Adipocyte (in vitro differentiated cells): ENCODE measurements around the gene TLR1.

ENCODE experiments used
- DNase-seq: peaks from one replicate; pipeline ENCODE4 v3.0.0-alpha.2; 2015; ENCODE audit warnings: low read depth
- H3K27me3 ChIP-seq: replicated peaks from 2 replicates; pipeline ENCODE4 v1.7.0; 2013; ENCODE audit warnings: mild to moderate bottlenecking, low read length, moderate library complexity; ENCODE audit not compliant: control insufficient read depth, insufficient read depth
- H3K36me3 ChIP-seq: 2 replicates; pipeline ENCODE4 v1.7.0; 2013; ENCODE audit warnings: low read length, mild to moderate bottlenecking, moderate library complexity; ENCODE audit not compliant: control insufficient read depth, insufficient read depth, severe bottlenecking
- H3K4me1 ChIP-seq: 2 replicates; pipeline ENCODE4 v1.7.0; 2013; ENCODE audit warnings: mild to moderate bottlenecking, low read length, moderate library complexity; ENCODE audit not compliant: control insufficient read depth, insufficient read depth
- H3K4me3 ChIP-seq: 2 replicates; pipeline ENCODE4 v1.7.0; 2013; ENCODE audit warnings: mild to moderate bottlenecking, low read length, moderate library complexity
- H3K9ac ChIP-seq: 2 replicates; pipeline ENCODE4 v1.7.0; 2013; ENCODE audit warnings: mild to moderate bottlenecking, low read length, moderate library complexity
- H3K9me3 ChIP-seq: 2 replicates; pipeline ENCODE4 v1.7.0; 2013; ENCODE audit warnings: mild to moderate bottlenecking, low read length, moderate library complexity; ENCODE audit not compliant: control insufficient read depth

Gene TLR1

GRCh38 chr4:38804654-38805295 lies at the start of gene TLR1:
TSS of gene TLR1 (minus strand) at chr4:38804791. CDS start at chr4:38798831, 5,960 bp downstream.
- peak; percentile 81 for DNase-seq
- H3K9me3 ChIP-seq, result no peaks in the 10 kb centered on the region

GRCh38 chr4:38846015-38846414 lies 41.4 kb upstream of the TLR1 start:
- Histone ChIP-seq H3K4me1 (no peaks in the 10 kb centered on the region), H3K36me3 (no peaks in the 10 kb centered on the region), H3K27me3 (no peaks in the 10 kb centered on the region), H3K9ac (no peak overlapping the region), H3K9me3 (no peaks in the 10 kb centered on the region), H3K4me3 (no peak overlapping the region)
- DNase-seq, result peak; percentile 39

More at GRCh38 chr4:38804654-38805295, at the start of gene TLR1:
- Histone ChIP-seq H3K4me3 (peak within 1 kb of the TSS; percentile 35), H3K27me3 (no peaks in the 10 kb centered on the region), H3K4me1 (peaks cover 12% of the 10 kb centered on the region), H3K9ac (peak within 1 kb of the TSS; percentile 19), H3K36me3 (no peaks in the 10 kb centered on the region)

GRCh38 chr4:38842994-38843393 lies 38.4 kb upstream of the TLR1 start:
- no peak overlapping the region for H3K9ac ChIP-seq
- H3K9me3 ChIP-seq, result no peaks in the 10 kb centered on the region
- H3K4me1 ChIP-seq, result peaks cover 7% of the 10 kb centered on the region
- H3K36me3 ChIP-seq, result no peaks in the 10 kb centered on the region
- no peak for DNase-seq
- no peak overlapping the region for H3K4me3 ChIP-seq
- H3K27me3 ChIP-seq, result no peaks in the 10 kb centered on the region

- Histone ChIP-seq H3K9me3 (peaks cover 12% of the 10 kb centered on the region), H3K27me3 (no peaks in the 10 kb centered on the region), H3K9ac (no peak overlapping the region), H3K4me3 (no peak overlapping the region), H3K36me3 (no peaks in the 10 kb centered on the region), H3K4me1 (peaks cover 7% of the 10 kb centered on the region)
- peak; percentile 27 for DNase-seq
These were observed 33.3 kb upstream of the TLR1 start for GRCh38 chr4:38837849-38838248.

- Histone ChIP-seq H3K9ac (no peak overlapping the region), H3K36me3 (no peaks in the 10 kb centered on the region), H3K4me3 (no peak overlapping the region), H3K4me1 (peaks cover 7% of the 10 kb centered on the region), H3K9me3 (peaks cover 12% of the 10 kb centered on the region), H3K27me3 (no peaks in the 10 kb centered on the region)
- no peak for DNase-seq
These were observed 32.7 kb upstream of the TLR1 start for GRCh38 chr4:38837334-38837733.

- DNase-seq, result no peak
- H3K9me3 ChIP-seq, result peaks cover 12% of the 10 kb centered on the region
- H3K27me3 ChIP-seq, result no peaks in the 10 kb centered on the region
- H3K36me3 ChIP-seq, result no peaks in the 10 kb centered on the region
- H3K4me1 ChIP-seq, result peaks cover 1% of the 10 kb centered on the region
- H3K4me3 ChIP-seq, result no peak overlapping the region
- no peak overlapping the region for H3K9ac ChIP-seq
These were observed 30.0 kb upstream of the TLR1 start for GRCh38 chr4:38834570-38834969.

GRCh38 chr4:38832624-38833528 lies 28.3 kb upstream of the TLR1 start:
- H3K9me3 ChIP-seq, result peaks cover 12% of the 10 kb centered on the region
- H3K9ac ChIP-seq, result no peak overlapping the region
- H3K36me3 ChIP-seq, result no peaks in the 10 kb centered on the region
- no peak for DNase-seq
- no peaks in the 10 kb centered on the region for H3K4me1 ChIP-seq
- H3K4me3 ChIP-seq, result no peak overlapping the region
- H3K27me3 ChIP-seq, result no peaks in the 10 kb centered on the region

GRCh38 chr4:38832206-38832605 lies 27.6 kb upstream of the TLR1 start:
- no peaks in the 10 kb centered on the region for H3K27me3 ChIP-seq
- H3K4me3 ChIP-seq, result no peak overlapping the region
- DNase-seq, result no peak
- H3K9me3 ChIP-seq, result peaks cover 12% of the 10 kb centered on the region
- no peak overlapping the region for H3K9ac ChIP-seq
- no peaks in the 10 kb centered on the region for H3K4me1 ChIP-seq
- no peaks in the 10 kb centered on the region for H3K36me3 ChIP-seq

GRCh38 chr4:38831653-38832052 lies 27.1 kb upstream of the TLR1 start:
- peak; percentile 54 for DNase-seq
- Histone ChIP-seq H3K9ac (no peak overlapping the region), H3K27me3 (no peaks in the 10 kb centered on the region), H3K36me3 (no peaks in the 10 kb centered on the region), H3K9me3 (peaks cover 10% of the 10 kb centered on the region), H3K4me3 (no peak overlapping the region), H3K4me1 (no peaks in the 10 kb centered on the region)

- H3K4me3 ChIP-seq, result no peak overlapping the region
- H3K36me3 ChIP-seq, result no peaks in the 10 kb centered on the region
- no peaks in the 10 kb centered on the region for H3K4me1 ChIP-seq
- H3K9ac ChIP-seq, result no peak overlapping the region
- H3K9me3 ChIP-seq, result peaks cover under 1% of the 10 kb centered on the region
- H3K27me3 ChIP-seq, result no peaks in the 10 kb centered on the region
- no peak for DNase-seq
These were observed 24.6 kb upstream of the TLR1 start for GRCh38 chr4:38829237-38829636.

- no peak overlapping the region for H3K4me3 ChIP-seq
- no peaks in the 10 kb centered on the region for H3K9me3 ChIP-seq
- DNase-seq, result no peak
- no peaks in the 10 kb centered on the region for H3K36me3 ChIP-seq
- H3K4me1 ChIP-seq, result no peaks in the 10 kb centered on the region
- H3K9ac ChIP-seq, result no peak overlapping the region
- H3K27me3 ChIP-seq, result no peaks in the 10 kb centered on the region
These were observed 19.2 kb upstream of the TLR1 start for GRCh38 chr4:38823766-38824165.
